Measurements from ENCODE around the gene TCF7.

TCF7 gene

DNA sequence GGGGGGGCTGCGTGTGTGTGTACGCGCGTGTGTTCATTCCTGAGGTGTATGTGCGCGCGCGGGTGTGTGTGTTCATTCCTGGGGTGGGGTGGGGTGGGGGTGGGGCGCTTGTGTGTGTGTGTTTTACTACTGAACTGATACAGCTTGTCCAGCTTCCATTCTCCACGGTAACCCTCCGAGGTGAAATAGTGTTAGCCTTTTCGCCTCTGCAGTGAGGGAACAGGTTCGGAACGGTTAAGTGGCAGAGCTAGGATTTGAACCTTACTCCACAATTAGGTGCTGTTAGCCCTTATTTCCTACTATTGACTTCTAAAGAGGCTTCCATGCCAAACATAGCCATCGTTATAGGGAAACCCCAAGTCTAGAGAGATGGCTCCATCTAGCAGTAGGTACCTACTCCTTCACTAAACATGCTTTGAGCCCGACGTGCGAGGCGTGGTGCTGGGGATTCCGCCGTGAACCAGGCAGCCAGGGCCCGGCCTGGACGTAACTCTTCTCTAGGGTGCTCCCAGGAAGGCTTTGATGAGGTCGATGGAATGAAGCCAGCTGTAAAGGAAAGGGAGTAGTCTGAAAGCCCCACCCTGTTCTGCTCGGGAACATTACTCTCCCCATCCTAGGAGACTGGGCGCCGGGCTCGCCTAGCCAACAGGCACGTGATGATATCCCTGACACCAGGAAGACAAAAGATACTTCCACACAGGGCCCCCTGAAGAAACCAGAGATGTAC, 63.1 kb downstream of the TCF7 start:
- peaks cover 12% of the 10 kb centered on the region for H3K79me2 ChIP-seq (ENCODE audit: control insufficient read depth, insufficient read depth, low read length, poor library complexity)
- peak overlapping the region; percentile 75 for H3K4ac ChIP-seq (ENCODE audit: low read depth, low read length)
- H4K12ac ChIP-seq (ENCODE audit: low read depth, low read length): peak overlapping the region; percentile 82
- H2AK5ac ChIP-seq (ENCODE audit: low read length): peak overlapping the region; percentile 35
- peak overlapping the region; percentile 91 for H3K9ac ChIP-seq (ENCODE audit: low read length)
- H4K91ac ChIP-seq (ENCODE audit: low read depth, low read length): peak overlapping the region; percentile 96
- no CpG with 5 or more reads among the region's 29 CpGs for WGBS (ENCODE audit: extremely low coverage, insufficient coverage, insufficient read length)
- H3K4me3 ChIP-seq (ENCODE audit: low read depth, low read length): peak overlapping the region; percentile 100
- no peaks in the 10 kb centered on the region for H3K9me3 ChIP-seq (ENCODE audit: insufficient read depth, low read depth, low read length)
- H3K23ac ChIP-seq (ENCODE audit: low read length): no peak overlapping the region
- H2AFZ ChIP-seq (ENCODE audit: insufficient read depth, low read length, poor library complexity): peak overlapping the region; percentile 93
- H3K36me3 ChIP-seq (ENCODE audit: control insufficient read depth in 1 of 2, insufficient read depth in 2 of 2, low read length in 2 of 2): peaks cover 6 to 8% of the 10 kb centered on the region in 2 experiments
- peak overlapping the region; percentile 96 for H3K18ac ChIP-seq (ENCODE audit: low read length)
- peak overlapping the region; percentile 92 for H2BK5ac ChIP-seq (ENCODE audit: low read depth, low read length, poor library complexity)
- no peaks in the 10 kb centered on the region for H3K27me3 ChIP-seq (ENCODE audit: insufficient read depth, low read length)
- H3K14ac ChIP-seq (ENCODE audit: low read length): peak overlapping the region; percentile 82
- DNase-seq: no peak
- peak overlapping the region; percentile 99 for H3K27ac ChIP-seq (ENCODE audit: low read depth, low read length)
- H4K8ac ChIP-seq (ENCODE audit: low read depth, low read length): peak overlapping the region; percentile 99
- H3K79me1 ChIP-seq (ENCODE audit: low read length): peaks cover 13% of the 10 kb centered on the region
- peak overlapping the region; percentile 74 for H2BK120ac ChIP-seq (ENCODE audit: insufficient read depth, low read length, poor library complexity)
- peak overlapping the region; percentile 80 for H3K4me2 ChIP-seq (ENCODE audit: low read length)
- peaks cover 0 to 5% of the 10 kb centered on the region in 2 experiments for H3K4me1 ChIP-seq (ENCODE audit: control insufficient read depth in 1 of 2, insufficient read depth in 2 of 2, low read length in 2 of 2)
- H2BK12ac ChIP-seq (ENCODE audit: low read length): no peak overlapping the region

- H3K27me3 ChIP-seq (ENCODE audit: insufficient read depth, low read length): no peaks in the 10 kb centered on the region
- H2AK5ac ChIP-seq (ENCODE audit: low read length): peak overlapping the region; percentile 35
- no peaks in the 10 kb centered on the region for H3K9me3 ChIP-seq (ENCODE audit: insufficient read depth, low read depth, low read length)
- no peak overlapping the region for H4K12ac ChIP-seq (ENCODE audit: low read depth, low read length)
- peak overlapping the region; percentile 96 for H4K91ac ChIP-seq (ENCODE audit: low read depth, low read length)
- H3K27ac ChIP-seq (ENCODE audit: low read depth, low read length): no peak overlapping the region
- H3K14ac ChIP-seq (ENCODE audit: low read length): no peak overlapping the region
- H3K4me1 ChIP-seq (ENCODE audit: control insufficient read depth in 1 of 2, insufficient read depth in 2 of 2, low read length in 2 of 2): peaks cover 0 to 5% of the 10 kb centered on the region in 2 experiments
- H3K79me2 ChIP-seq (ENCODE audit: control insufficient read depth, insufficient read depth, low read length, poor library complexity): peaks cover 12% of the 10 kb centered on the region
- H3K4me3 ChIP-seq (ENCODE audit: low read depth, low read length): no peak overlapping the region
- no peak overlapping the region for H3K4ac ChIP-seq (ENCODE audit: low read depth, low read length)
- peak overlapping the region; percentile 80 for H3K4me2 ChIP-seq (ENCODE audit: low read length)
- peaks cover 3% of the 10 kb centered on the region in 2 experiments for H3K36me3 ChIP-seq (ENCODE audit: control insufficient read depth in 1 of 2, insufficient read depth in 2 of 2, low read length in 2 of 2)
- H2BK12ac ChIP-seq (ENCODE audit: low read length): no peak overlapping the region
- no peak for DNase-seq
- no peak overlapping the region for H2BK120ac ChIP-seq (ENCODE audit: insufficient read depth, low read length, poor library complexity)
- WGBS (ENCODE audit: extremely low coverage, insufficient coverage, insufficient read length): no CpG with 5 or more reads among the region's 3 CpGs
- peaks cover 13% of the 10 kb centered on the region for H3K79me1 ChIP-seq (ENCODE audit: low read length)
- no peak overlapping the region for H2AFZ ChIP-seq (ENCODE audit: insufficient read depth, low read length, poor library complexity)
- peak overlapping the region; percentile 99 for H4K8ac ChIP-seq (ENCODE audit: low read depth, low read length)
- H2BK5ac ChIP-seq (ENCODE audit: low read depth, low read length, poor library complexity): no peak overlapping the region
- H3K9ac ChIP-seq (ENCODE audit: low read length): peak overlapping the region; percentile 61
- H3K23ac ChIP-seq (ENCODE audit: low read length): no peak overlapping the region
- no peak overlapping the region for H3K18ac ChIP-seq (ENCODE audit: low read length)
These were observed 63.6 kb downstream of the TCF7 start for GRCh38 chr5:134178096-134178419.

GRCh38 chr5:134183481-134183880, 69.0 kb downstream of the TCF7 start:
- Histone ChIP-seq H3K4ac (ENCODE audit: low read depth, low read length) (no peak overlapping the region), H2AK5ac (ENCODE audit: low read length) (no peak overlapping the region), H3K18ac (ENCODE audit: low read length) (no peak overlapping the region), H4K91ac (ENCODE audit: low read depth, low read length) (no peak overlapping the region), H2BK12ac (ENCODE audit: low read length) (no peak overlapping the region), H3K79me2 (ENCODE audit: control insufficient read depth, insufficient read depth, low read length, poor library complexity) (no peaks in the 10 kb centered on the region), H2AFZ (ENCODE audit: insufficient read depth, low read length, poor library complexity) (no peak overlapping the region), H3K23ac (ENCODE audit: low read length) (no peak overlapping the region), H4K8ac (ENCODE audit: low read depth, low read length) (no peak overlapping the region), H2BK120ac (ENCODE audit: insufficient read depth, low read length, poor library complexity) (no peak overlapping the region), H3K14ac (ENCODE audit: low read length) (no peak overlapping the region), H2BK5ac (ENCODE audit: low read depth, low read length, poor library complexity) (no peak overlapping the region), H3K27ac (ENCODE audit: low read depth, low read length) (no peak overlapping the region), H3K36me3 (ENCODE audit: control insufficient read depth in 1 of 2, insufficient read depth in 2 of 2, low read length in 2 of 2) (no peaks in the 10 kb centered on the region), H3K4me3 (ENCODE audit: low read depth, low read length) (no peak overlapping the region), H3K4me2 (ENCODE audit: low read length) (no peak overlapping the region), H3K4me1 (ENCODE audit: control insufficient read depth in 1 of 2, insufficient read depth in 2 of 2, low read length in 2 of 2) (no peaks in the 10 kb centered on the region), H3K9ac (ENCODE audit: low read length) (no peak overlapping the region), H4K12ac (ENCODE audit: low read depth, low read length) (no peak overlapping the region), H3K27me3 (ENCODE audit: insufficient read depth, low read length) (no peaks in the 10 kb centered on the region), H3K79me1 (ENCODE audit: low read length) (no peaks in the 10 kb centered on the region), H3K9me3 (ENCODE audit: insufficient read depth, low read depth, low read length) (no peaks in the 10 kb centered on the region)
- DNase-seq: no peak

- Histone ChIP-seq H3K23ac (ENCODE audit: low read length) (no peak overlapping the region), H3K27ac (ENCODE audit: low read depth, low read length) (no peak overlapping the region), H3K18ac (ENCODE audit: low read length) (no peak overlapping the region), H4K12ac (ENCODE audit: low read depth, low read length) (no peak overlapping the region), H3K9ac (ENCODE audit: low read length) (no peak overlapping the region), H3K14ac (ENCODE audit: low read length) (no peak overlapping the region), H2BK12ac (ENCODE audit: low read length) (no peak overlapping the region), H3K4me2 (ENCODE audit: low read length) (no peak overlapping the region), H3K9me3 (ENCODE audit: insufficient read depth, low read depth, low read length) (no peaks in the 10 kb centered on the region), H3K4ac (ENCODE audit: low read depth, low read length) (no peak overlapping the region), H4K8ac (ENCODE audit: low read depth, low read length) (no peak overlapping the region), H3K4me3 (ENCODE audit: low read depth, low read length) (no peak overlapping the region), H2AK5ac (ENCODE audit: low read length) (no peak overlapping the region), H4K91ac (ENCODE audit: low read depth, low read length) (no peak overlapping the region), H3K79me2 (ENCODE audit: control insufficient read depth, insufficient read depth, low read length, poor library complexity) (no peaks in the 10 kb centered on the region), H2BK120ac (ENCODE audit: insufficient read depth, low read length, poor library complexity) (no peak overlapping the region), H2AFZ (ENCODE audit: insufficient read depth, low read length, poor library complexity) (no peak overlapping the region), H3K27me3 (ENCODE audit: insufficient read depth, low read length) (no peaks in the 10 kb centered on the region), H3K36me3 (ENCODE audit: control insufficient read depth in 1 of 2, insufficient read depth in 2 of 2, low read length in 2 of 2) (no peaks in the 10 kb centered on the region), H2BK5ac (ENCODE audit: low read depth, low read length, poor library complexity) (no peak overlapping the region), H3K4me1 (ENCODE audit: control insufficient read depth in 1 of 2, insufficient read depth in 2 of 2, low read length in 2 of 2) (no peaks in the 10 kb centered on the region), H3K79me1 (ENCODE audit: low read length) (no peaks in the 10 kb centered on the region)
- peak; percentile 54 to 89 for DNase-seq
- no CpG with 5 or more reads among the region's 11 CpGs for WGBS (ENCODE audit: extremely low coverage, insufficient coverage, insufficient read length)
These were observed 70.0 kb downstream of the TCF7 start for GRCh38 chr5:134184155-134185135.

Measured in trophoblast cell (in vitro differentiated cells and primary cell).